GM20431 (cell line): ENCODE data around the gene EIF2AK2.

Experiments
- in situ Hi-C: fragments of 300-500 bp; cut with MseI, MboI; formaldehyde crosslinking; loops from one replicate; pipeline ENCODE4 v1.15.0; 2020; ENCODE audit warnings: low sequenced_read_pairs; ENCODE audit not compliant: unreplicated experiment

EIF2AK2 gene

GRCh38 chr2:37105150-37105549, 51.6 kb downstream of the EIF2AK2 start:
- in situ Hi-C loops, result no loop called here

DNA sequence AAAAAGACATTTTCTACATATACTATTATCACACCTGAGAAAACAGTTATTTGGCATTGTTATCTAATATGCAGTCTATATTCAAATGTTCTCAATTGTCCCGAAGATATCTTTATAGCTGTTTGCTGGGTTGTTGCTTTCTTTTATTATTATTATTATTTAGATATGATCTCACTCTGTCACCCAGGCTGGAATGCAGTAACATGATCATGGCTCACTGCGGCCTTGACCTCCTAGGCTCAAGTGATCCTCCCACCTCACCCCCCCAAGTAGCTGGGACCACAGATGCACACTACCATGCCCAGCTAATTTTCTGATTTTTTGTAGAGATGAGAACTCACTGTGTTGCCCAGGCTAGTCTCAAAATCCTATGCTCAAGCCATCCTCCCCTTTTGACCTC, 52.6 kb downstream of the EIF2AK2 start:
- in situ Hi-C loops, result no loop called here

DNA sequence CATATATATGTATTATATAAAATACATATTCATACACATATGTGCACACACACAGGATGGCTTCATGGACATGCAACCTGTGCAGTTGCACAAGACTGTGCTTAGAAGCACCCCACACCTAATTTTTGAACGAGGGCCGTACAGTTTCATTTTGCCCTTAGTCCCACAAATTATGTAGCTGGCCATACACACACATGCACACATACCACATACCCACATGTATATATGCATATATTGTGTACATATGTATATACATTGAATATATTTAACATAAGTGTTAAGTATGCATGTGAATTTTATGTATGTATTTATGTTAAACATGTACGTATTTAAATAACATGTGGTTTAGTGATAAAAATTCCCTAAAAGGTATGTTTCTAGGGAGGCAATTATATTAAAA, 54.2 kb downstream of the EIF2AK2 start:
- in situ Hi-C loops, result no loop called here

GRCh38 chr2:37100054-37100453, 56.7 kb downstream of the EIF2AK2 start:
- in situ Hi-C loops, result no loop called here

DNA sequence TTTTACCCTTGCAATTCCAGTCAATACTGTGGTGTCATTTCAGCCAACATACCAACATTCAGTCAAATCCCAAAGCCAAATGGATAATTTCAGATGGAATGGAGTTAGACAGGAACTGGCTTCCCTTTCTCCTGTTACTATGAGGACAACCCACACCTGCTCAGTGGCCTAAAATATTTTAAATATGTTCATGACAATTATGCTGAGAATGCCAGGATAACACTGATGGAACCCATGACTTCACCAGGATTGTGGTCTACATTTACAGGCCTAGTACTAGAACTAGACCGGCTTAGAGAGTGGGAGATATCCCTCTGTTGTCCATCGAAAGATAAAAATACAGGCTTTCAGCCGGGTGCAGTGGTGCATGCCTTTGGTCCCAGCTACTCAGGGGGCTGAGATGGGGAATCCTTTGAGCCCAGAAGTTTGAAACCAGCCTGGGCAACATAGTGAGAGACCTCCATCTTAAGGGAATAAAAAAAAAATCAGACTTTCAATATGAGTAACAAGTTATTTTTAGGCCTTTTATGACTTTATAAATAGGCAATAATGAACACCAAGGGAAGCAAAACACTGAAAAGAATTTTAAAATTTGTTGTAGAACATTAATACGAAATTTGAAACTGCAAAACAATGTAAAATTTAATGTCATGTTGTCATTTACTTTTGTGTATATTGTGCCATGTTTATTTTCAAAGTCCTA, 58.2 kb downstream of the EIF2AK2 start:
- in situ Hi-C loops, result no loop called here

GRCh38 chr2:37096568-37096967, 60.2 kb downstream of the EIF2AK2 start:
- in situ Hi-C loops, result no loop called here

DNA sequence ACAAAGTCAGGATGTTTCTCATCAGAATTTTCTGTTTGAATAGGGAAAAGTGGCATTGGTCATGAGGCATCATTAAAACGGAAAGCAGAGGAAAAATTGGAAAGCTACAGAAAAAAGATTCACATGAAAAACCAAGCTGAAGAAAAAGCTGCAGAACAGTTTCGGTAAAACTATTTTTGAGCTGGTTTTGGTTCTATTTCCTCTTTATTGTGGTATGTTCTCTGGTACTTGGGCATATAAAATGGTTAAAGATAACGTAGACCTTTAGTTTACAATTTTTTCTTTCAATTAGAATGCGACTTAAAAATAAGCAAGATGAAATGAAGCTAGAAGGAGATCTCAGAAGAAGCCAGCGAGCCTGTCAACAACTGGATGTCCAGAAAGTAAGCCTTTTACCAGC, 64.9 kb downstream of the EIF2AK2 start:
- in situ Hi-C loops, result no loop called here

DNA sequence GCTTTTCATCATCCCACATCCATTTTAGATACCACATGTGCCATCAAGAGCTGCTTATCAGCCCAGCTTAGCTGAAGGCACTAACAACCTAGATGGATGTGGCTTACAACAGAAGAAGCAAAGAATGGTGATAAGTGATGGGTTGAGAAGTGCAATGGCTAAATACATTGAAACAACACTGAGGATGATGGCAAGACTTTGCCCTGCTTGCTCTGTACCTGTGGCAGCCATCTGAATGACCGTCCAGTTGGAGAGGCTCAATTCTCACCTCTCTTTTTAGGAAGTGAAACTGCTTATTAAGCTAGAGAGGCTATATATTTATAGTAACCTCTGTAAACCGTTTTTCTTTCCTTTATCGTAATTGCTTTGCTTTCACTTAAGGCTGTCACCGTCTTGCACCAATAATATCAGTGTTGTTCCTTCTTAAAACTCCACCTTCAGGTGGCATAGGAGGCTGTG, 66.7 kb downstream of the EIF2AK2 start:
- in situ Hi-C loops, result no loop called here

DNA sequence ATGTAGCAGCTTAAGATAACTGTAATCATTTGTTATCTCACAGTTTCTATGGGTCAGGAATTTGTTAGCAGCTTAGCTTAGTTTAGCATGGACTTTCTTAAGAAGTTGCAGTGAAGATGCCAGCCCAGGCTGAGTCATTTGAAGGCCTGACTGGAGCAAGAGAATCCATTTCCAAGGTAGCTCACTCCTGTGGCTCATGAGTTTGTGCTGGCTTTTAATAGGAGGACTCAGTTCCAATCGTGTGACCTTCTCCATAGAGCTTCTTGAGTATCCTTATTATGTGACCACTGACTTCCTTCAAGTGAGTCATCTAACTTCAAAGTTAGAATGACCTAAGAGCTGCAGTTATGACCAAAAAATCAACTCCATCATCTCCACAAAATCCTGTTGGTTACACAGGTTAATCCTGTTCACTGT, 71.0 kb downstream of the EIF2AK2 start:
- in situ Hi-C loops, result no loop called here

DNA sequence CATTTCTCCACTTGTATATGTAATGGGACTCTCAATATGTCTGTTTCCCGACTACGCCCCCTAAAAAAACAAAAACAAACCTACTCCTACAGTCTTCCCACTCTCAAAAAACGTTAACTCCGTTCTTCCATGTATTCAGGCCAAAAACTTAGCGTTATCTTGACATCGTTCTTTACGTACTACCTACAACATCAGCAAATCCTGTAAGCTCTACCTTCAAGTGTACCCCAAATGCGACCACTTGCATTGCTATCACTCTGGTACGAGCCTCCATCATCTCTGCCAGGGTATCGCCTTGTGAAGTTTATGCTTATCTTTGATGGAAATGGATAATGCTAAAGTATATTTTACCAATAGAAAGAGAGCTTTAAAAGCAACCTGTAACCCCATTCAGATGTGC, 72.0 kb downstream of the EIF2AK2 start:
- in situ Hi-C loops, result no loop called here

GRCh38 chr2:37083873-37084794, 72.6 kb downstream of the EIF2AK2 start, which contains the start of the genes GPATCH11 and HEATR5B:
TSS of gene GPATCH11 (plus strand) at chr2:37084518. CDS start at chr2:37088382, 3,864 bp downstream.
TSS of gene HEATR5B (minus strand) at chr2:37084372. CDS start at chr2:37083414, 958 bp downstream.
- in situ Hi-C loops, result no loop called here

- in situ Hi-C loops, result no loop called here
These were observed 76.1 kb downstream of the EIF2AK2 start for GRCh38 chr2:37080689-37081088.

DNA sequence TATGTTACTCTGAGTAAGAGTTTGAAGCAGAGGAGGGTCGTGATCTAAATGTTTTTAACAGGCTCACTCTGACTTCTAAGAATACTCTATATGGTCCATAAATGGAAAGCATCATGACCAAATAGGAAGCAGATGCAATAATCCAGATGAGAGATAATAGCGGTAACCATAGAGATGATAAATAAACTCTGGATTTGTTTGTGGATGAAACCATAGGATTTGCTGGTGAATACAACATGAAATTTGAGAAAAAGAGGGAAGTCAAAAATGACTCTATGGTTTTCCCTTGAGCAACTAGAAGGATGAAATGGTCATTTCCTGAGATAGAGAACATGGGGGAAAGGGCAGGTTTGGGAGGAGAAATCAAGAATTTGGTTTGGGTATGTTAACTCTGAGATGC, 76.5 kb downstream of the EIF2AK2 start:
- in situ Hi-C loops, result no loop called here

DNA sequence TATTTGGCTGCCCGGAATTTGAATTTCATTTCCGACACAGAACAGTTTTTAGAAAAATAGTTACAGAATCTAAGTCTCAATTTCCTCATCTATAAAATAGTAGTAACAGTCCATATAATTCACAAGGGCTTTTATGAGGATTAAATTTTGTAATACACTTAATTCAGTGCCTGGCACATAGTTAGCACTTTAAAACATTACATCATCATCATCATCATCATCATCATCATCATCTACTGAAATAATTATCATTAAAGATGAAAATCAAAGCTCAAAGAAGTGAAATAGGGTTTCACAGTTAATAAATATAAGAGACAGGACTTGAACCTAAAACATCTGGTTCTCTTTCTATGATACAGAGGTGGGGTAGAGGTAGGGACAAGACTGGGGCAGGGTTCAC, 85.8 kb downstream of the EIF2AK2 start:
- in situ Hi-C loops, result no loop called here

DNA sequence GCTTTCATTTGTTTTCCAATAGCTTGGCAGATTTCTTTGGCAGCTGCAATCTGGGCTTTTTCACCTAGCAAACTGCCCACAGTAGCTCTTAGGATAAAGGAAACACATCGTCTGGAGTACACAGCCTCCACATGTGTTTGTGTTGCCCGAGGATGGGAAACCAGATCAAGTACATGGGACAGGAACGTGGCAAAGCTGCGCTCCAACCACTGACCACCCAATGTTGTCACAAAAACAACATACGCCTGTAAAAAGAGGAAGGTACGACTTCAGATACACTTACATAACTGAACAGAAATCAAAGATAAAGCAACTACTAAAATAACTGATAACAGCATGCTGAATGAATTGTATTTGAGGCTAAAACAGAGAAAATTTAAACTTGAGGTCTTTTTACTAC, 88.1 kb downstream of the EIF2AK2 start:
- in situ Hi-C loops, result no loop called here

- in situ Hi-C loops, result no loop called here
These were observed 95.0 kb downstream of the EIF2AK2 start for GRCh38 chr2:37061776-37062175.

DNA sequence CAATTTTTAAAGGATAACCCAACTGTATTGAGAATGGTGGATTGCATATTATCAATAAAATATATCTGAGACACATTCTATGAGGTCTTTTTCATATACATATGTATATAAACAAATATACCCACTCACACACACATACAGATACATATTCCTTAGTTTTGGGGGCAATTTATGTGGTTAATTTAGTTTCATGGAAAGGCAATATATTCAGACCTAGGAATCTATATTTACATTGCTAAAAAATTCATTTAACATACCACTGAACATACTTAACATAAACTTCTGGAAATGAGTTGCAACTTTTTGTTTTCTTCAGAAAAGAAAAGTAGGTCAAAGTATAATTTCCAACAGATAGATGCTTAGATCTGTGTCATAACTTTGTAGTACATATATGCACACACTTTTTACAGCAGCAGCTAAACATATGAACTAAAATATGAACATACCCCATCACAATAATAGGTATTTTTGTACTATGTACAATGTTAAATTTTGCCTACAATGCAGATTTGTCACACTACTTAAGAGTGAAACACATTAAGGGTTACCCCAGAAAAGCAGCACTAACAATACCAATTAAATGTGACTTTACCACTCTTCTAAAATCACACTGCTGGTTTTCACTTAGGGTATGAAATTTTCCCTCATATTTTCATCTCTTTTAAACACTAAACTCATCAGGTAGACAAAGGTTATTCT, 95.6 kb downstream of the EIF2AK2 start:
- in situ Hi-C loops, result no loop called here

GRCh38 chr2:37060446-37060845, 96.3 kb downstream of the EIF2AK2 start:
- in situ Hi-C loops, result no loop called here

DNA sequence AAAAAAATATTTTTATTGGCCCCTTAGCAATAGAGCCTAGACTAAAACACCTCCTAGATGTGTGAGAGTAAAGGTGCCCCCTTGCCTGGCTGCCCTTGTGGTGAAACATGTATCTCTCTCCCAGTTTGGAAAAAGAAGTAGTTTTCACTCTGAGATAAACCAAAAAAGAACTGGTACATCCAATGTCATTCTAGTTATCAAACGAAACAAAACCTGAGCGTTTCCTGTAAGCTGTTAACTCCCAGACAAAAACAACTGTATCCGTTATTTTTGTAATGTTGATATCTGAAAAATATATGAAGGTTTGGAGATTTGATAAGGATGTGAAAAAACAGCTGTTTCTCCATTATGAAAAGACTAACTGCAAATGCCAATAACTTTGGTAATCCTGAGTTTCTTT, 96.9 kb downstream of the EIF2AK2 start:
- in situ Hi-C loops, result no loop called here

DNA sequence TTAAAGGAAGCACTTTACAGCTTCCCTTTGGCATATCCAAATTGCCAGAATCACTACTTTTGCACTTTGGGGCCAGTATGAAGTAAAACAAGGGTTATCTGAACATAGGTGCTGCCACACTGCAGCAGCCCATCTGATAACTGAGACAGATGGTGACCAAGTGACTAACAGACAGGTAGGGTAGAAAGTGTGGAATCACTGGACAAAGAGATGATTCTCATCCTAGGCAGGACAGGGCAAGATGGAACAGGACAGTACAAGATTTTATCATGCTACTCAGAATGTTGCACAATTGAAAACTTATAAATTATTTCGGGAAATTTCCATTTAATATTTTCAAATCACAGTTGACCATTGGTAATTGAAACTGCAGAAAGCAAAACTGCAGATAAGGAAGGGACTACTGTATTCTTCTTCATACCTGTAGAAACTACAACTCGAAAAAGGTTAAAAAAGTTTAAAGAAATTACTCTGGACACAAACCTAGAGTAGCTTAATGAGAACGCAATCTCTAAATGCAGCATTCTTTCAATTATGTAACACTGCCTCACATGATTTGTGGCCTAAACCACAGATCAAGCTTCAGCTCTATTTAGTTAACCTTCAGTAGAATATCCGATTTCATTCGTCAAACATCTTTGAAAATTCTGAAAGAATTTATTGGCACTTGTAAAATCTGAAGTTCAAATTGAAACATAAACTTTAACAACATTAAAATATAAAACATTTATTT, 104.0 kb downstream of the EIF2AK2 start:
- in situ Hi-C loops, result no loop called here
